CD4-positive, alpha-beta T cell treated with Interleukin-6 at 100 ng/mL for 8 hours (primary cell): ENCODE measurements around the gene ZNF768.
A peak's percentile ranks its signal among the peaks of the same experiment; 100 is the strongest.
"Not testable (repeated sequence)": the region's sequence is repeated elsewhere in the genome, so short reads cannot be mapped to it uniquely, and the experiment has no call there.

Experiments used
- DNase-seq: peaks from one replicate; pipeline ENCODE4 v3.0.0-alpha.2; 2020; ENCODE audit warnings: mixed read lengths, low spot score

The ZNF768 gene

GRCh38 chr16:30555315-30556124 is 29.2 kb upstream of the ZNF768 start:
- no peak for DNase-seq

- no peak for DNase-seq
Observed at GRCh38 chr16:30554557-30555314, 28.4 kb upstream of the ZNF768 start.

- DNase-seq, result no peak
Observed at GRCh38 chr16:30553393-30553899, 27.1 kb upstream of the ZNF768 start.

GRCh38 chr16:30552956-30553355 is 26.6 kb upstream of the ZNF768 start:
- no peak for DNase-seq

GRCh38 chr16:30551781-30552180 is 25.4 kb upstream of the ZNF768 start:
- DNase-seq, result peak; percentile 83

GRCh38 chr16:30548416-30549253 is 22.3 kb upstream of the ZNF768 start:
- DNase-seq, result no peak

- DNase-seq, result no peak
Observed at GRCh38 chr16:30546115-30546514, 19.7 kb upstream of the ZNF768 start.

GRCh38 chr16:30543067-30543466 is 16.7 kb upstream of the ZNF768 start:
- DNase-seq, result no peak

- DNase-seq, result no peak
Observed at GRCh38 chr16:30541502-30542329, 15.3 kb upstream of the ZNF768 start.

- DNase-seq, result not testable (repeated sequence)
Observed at GRCh38 chr16:30540916-30541464, 14.6 kb upstream of the ZNF768 start.

GRCh38 chr16:30539986-30540526 is 13.7 kb upstream of the ZNF768 start:
- not testable (repeated sequence) for DNase-seq

GRCh38 chr16:30539000-30539964 is 12.9 kb upstream of the ZNF768 start:
- no peak for DNase-seq

- DNase-seq, result not testable (repeated sequence)
Observed at GRCh38 chr16:30536391-30537024, 10.1 kb upstream of the ZNF768 start.

GRCh38 chr16:30535777-30536190 is 9.4 kb upstream of the ZNF768 start:
- DNase-seq, result peak; percentile 68

GRCh38 chr16:30535106-30535776 is 8.9 kb upstream of the ZNF768 start:
- DNase-seq, result no peak

GRCh38 chr16:30534368-30535105 is 8.2 kb upstream of the ZNF768 start, which contains the start of gene ZNF747:
Gene ZNF747, minus strand, starts transcription at chr16:30534858. Its CDS starts 179 bp downstream, at chr16:30534679.
- peak; percentile 90 for DNase-seq

- no peak for DNase-seq
Observed at GRCh38 chr16:30533748-30534367, 7.5 kb upstream of the ZNF768 start.
